IMR-90 (cell line): ENCODE measurements around the gene ARRDC1.

Experiments used
- CEBPB ChIP-seq: IDR thresholded peaks from 2 replicates; pipeline ENCODE4 v1.6.1; 2012; ENCODE audit warnings: low read depth, low read length, improper control_type of control experiment
- MAZ ChIP-seq: IDR thresholded peaks from 2 replicates; pipeline ENCODE4 v1.6.1; 2012; ENCODE audit warnings: low read depth, mild to moderate bottlenecking, low read length, improper control_type of control experiment, moderate library complexity, borderline replicate concordance
- NFE2L2 ChIP-seq: fragments of 150-350 bp; IDR thresholded peaks from 2 replicates; pipeline ENCODE4 v1.6.1; 2016; ENCODE audit warnings: low read depth, mild to moderate bottlenecking, low read length
- POLR2A ChIP-seq: IDR thresholded peaks from 2 replicates; pipeline ENCODE4 v1.6.1; 2012; ENCODE audit warnings: mild to moderate bottlenecking, low read depth, low read length
- RAD21 ChIP-seq: IDR thresholded peaks from 2 replicates; pipeline ENCODE4 v1.6.1; 2012; ENCODE audit warnings: low read length, improper control_type of control experiment
- RFX5 ChIP-seq: IDR thresholded peaks from 2 replicates; pipeline ENCODE4 v1.8.0; 2012; ENCODE audit warnings: low read depth, mild to moderate bottlenecking, low read length, moderate library complexity
- USF2 ChIP-seq: fragments of 150-350 bp; IDR thresholded peaks from 2 replicates; pipeline ENCODE4 v1.6.1; 2017; ENCODE audit warnings: mild to moderate bottlenecking, antibody characterized with exemption, low read length, low read depth
- TF ChIP-seq, protein P1 (sequence below): conservative IDR thresholded peaks from 2 replicates; pipeline ENCODE4 v1.5.1; 2012; ENCODE audit warnings: mild to moderate bottlenecking, low read depth, low read length, improper control_type of control experiment

DNA sequence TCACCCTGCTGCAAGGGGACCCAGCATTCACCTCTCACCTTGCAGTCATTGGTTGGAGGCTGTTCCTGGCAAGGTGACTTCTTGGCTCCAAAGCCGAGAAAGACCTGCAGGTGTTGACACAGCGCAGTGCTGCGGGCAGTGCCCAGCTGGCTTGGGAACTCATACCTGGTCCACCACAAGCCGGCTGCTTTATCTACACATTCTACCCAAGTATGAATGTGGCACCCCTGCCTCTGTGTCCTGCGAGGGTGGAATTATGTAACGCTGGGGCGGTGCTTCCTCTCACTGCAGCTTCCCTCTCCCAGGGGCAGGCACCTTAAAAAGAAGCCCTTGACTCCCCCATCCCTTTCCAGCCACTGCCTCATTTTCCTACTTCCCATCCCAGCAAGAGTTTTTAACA is 12.7 kb upstream of the ARRDC1 start:
- TF ChIP-seq, protein P1, sequence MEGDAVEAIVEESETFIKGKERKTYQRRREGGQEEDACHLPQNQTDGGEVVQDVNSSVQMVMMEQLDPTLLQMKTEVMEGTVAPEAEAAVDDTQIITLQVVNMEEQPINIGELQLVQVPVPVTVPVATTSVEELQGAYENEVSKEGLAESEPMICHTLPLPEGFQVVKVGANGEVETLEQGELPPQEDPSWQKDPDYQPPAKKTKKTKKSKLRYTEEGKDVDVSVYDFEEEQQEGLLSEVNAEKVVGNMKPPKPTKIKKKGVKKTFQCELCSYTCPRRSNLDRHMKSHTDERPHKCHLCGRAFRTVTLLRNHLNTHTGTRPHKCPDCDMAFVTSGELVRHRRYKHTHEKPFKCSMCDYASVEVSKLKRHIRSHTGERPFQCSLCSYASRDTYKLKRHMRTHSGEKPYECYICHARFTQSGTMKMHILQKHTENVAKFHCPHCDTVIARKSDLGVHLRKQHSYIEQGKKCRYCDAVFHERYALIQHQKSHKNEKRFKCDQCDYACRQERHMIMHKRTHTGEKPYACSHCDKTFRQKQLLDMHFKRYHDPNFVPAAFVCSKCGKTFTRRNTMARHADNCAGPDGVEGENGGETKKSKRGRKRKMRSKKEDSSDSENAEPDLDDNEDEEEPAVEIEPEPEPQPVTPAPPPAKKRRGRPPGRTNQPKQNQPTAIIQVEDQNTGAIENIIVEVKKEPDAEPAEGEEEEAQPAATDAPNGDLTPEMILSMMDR, result no peak
- TF ChIP-seq POLR2A (no peak), USF2 (no peak), RFX5 (no peak), MAZ (no peak), NFE2L2 (no peak), RAD21 (no peak), CEBPB (no peak)
